NCI-H187 (cell line): ENCODE results near the gene EPB41L1.

Experiments used
- DNase-seq, 2 experiments: peaks; one replicate each; lab custom pipeline; 2025; lab: John Stamatoyannopoulos, UW

EPB41L1 gene

DNA sequence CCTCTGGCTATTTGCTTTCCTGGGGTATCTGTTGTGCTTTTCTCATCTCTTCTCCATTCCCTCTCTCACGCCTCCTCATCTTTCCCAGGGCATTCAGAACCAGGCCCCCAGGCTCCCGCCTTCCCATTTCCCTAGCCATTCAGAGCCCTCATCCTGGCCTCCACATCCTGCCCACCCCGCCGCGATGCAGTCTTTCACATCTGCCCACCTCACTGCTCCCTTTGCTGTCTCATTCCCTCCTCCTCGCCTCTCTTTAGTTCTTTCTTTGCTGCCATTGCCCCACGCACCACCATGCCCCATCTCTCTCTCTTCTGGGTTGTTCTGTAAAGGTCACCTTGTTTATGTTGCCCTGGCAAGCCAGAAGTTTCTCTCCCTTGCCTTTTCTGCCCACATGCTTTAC is 71.1 kb downstream of the EPB41L1 start:
- DNase-seq = no peak

DNA sequence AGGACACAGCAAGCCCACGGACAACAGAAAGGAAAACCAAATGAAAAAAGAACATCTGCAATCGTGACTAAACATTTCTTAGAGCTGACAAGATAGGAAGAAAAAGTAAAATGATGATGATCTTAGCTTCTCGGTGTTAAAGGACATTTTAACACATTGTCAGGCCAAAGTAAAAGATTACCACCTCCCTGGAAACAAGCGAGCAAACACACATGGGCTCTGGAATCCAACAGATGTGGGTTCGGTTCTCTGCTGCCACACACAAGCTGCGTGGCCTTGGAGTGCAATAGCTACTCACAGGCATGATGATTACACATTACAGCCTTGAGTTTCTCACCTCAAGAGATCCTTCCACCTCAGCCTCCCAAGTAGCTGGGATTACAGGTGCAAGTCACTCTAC is 74.2 kb downstream of the EPB41L1 start:
- DNase-seq = no peak

DNA sequence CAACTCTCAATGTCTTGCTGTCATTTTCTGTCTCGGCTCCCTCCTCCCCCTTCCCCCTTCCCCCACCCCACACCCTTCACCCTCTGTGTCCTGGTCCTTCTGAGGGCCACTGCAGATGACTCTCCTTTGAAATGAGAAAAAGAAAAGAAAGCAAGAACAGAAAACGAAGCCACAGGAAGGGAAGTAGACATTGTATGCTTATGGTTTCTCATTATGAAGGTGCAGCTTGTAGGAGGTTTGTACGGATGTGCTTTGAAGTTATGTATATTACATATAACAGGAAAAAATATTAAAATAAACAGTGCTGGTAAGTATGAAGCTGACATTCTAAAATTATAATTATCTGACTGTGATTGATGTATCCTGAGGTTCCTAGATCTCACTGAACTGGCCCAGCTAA is 75.5 kb downstream of the EPB41L1 start:
- no peak for DNase-seq

DNA sequence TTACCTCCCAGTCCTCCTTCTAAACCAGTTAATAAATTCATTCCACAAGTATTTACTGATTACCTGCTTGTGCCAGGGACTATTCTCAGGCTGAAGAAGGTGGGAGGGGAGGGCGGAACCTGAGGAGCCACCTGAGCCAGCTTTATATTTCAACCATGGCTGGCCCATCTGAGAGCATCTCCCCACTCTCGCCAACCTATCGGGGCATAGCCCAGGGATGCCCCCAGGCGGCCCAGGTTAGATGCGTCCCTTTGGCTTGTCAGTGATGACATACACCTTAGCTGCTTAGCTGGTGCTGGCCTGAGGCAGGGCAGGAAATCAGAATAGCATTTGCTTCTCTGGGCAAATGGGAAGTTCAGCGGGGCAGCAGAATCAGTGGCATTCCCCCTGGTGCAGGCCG is 76.8 kb downstream of the EPB41L1 start:
- DNase-seq = no peak

DNA sequence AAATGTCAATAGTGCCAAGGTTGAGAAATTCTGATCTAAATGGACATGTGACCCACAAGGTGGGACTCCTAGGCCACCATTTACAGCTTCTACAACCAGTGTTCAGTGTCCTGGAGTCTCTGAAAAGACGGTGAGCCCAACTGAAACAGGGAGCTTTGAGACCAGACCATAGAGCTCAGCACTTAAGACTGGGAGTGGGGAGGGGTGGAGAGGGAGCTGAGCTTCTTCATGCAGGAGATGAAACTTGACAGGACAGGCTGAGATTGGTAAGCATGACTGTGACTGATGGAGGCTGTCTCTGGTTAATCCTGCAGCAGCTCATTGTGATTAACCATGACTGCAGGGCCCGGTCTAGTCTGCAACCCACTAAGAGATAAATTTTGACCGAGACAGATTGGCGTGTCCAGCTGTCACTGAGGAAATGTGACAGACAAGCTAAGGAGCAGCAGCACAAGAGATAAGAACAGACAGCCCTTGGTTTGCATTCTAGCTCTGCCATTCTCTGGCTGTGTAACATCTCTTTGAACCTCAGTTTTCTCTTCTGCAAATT is 80.3 kb downstream of the EPB41L1 start:
- DNase-seq = no peak

DNA sequence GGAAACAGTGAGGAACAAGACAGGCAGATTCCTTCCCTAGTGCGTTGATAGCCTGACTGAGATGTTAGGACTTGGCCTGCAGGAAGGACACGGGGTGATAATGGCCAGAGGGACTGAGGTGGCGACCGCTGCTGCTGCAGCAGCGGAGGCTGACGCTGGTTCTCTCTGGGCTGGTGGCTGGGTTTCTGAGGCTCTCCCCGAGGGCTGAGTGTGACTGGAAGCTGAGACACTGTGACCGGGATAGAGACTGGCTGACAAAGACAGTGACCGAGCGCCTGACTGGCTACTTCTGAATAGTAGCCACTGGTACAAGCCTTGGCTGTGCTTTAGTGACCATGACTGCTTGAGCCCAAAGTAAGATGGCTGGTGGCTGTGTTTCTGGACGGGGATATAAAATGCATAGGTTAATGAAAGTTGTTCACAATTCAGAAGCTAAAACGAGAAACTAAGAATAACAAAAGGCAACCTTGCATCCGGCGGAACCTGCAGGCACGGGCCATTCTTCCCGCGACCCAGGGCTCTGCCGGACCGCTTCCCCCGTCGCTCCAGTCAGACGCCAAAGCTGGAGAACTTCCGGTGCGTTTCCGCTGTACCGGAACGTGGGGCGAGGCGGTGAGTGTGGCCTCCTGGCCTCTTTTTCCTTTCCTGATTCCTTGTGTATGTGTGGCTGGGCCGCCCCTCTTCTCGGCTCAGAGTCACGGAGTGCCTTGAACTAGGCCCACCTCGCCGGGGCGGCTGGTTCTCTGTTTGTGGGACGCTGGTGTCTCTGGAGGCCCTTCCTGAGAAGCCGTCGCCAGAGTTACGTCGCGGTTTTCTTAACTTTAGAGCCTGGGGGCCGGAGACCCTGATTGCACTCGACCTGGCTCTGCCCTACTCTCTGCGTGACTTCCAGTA is 81.6 kb downstream of the EPB41L1 start, which contains the start of gene AAR2:
AAR2 (plus strand) TSS at position 587 of the 894 bp plus-strand sequence. CDS start 3,391 bp downstream, outside the sequence.
- peak; percentile 43 to 57 for DNase-seq

DNA sequence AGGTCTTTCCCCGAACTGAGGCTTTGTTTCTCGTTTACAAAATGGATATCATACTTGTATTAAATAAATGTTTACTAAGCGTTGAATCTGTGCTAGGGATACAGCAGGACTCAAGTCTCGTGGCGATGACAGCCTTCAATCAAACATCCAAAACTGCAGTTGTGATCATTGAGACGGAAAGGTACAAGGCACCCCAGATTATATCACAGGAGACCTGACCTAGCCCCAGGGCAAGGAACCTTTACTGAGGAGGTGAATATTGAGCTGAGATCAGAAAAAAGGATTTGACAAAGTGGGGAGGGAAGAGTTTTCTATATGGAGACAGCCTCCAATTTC is 82.2 kb downstream of the EPB41L1 start:
- DNase-seq = no peak

DNA sequence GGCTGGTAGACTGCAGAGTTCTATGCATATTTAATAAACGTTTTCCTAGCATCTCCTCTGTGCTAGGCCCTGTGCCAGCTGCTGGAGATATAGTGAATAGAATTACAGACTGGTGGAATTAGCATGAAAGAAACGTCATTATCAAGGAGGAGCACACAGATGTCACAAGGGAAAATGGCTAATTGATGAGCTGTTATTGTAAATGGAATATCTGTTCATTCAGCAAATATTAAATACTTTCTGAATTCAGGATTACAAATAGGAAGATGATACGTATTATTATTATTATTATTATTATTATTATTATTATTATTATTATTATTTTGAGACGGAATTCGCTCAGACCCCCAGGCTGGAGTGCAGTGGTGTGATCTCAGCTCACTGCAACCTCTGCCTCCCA is 82.9 kb downstream of the EPB41L1 start:
- DNase-seq = no peak

DNA sequence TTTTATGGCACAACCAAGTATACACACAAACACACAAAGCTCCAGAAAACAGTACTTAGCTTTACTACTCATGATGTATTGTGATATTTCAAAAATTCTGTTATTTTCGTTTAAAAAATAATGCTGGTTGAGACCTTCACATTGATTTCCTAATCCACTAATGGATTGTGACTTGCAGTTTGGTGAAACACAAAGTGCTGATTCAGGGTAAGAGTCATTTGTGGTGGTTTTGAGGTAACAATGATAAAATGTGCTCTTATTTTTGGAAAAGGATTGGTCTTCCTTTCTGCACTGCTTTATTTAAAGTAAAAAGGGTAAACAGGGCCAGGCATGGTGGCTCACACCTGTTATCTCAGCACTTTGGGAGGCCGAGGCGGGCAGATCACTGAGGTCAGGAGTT is 83.6 kb downstream of the EPB41L1 start:
- DNase-seq = no peak

DNA sequence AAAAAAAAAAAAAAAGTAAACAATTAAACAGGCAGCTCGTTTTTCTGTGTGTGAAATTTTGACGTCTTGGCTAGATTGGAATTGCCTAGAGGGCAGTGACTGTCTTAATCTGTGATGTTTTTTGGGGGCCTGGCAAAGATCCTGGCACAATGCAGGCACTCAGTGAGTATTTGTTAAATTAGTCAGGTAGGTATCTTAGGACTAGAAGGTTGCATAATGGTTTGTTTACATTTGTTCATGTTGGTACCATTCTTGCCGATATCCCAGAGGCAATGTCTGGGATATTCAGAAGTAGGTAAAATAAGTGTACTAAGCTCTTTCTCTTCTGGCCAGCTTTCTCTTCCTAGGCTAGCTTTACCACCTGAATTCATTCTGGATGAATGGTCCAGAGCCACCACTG is 84.2 kb downstream of the EPB41L1 start:
- DNase-seq = no peak

DNA sequence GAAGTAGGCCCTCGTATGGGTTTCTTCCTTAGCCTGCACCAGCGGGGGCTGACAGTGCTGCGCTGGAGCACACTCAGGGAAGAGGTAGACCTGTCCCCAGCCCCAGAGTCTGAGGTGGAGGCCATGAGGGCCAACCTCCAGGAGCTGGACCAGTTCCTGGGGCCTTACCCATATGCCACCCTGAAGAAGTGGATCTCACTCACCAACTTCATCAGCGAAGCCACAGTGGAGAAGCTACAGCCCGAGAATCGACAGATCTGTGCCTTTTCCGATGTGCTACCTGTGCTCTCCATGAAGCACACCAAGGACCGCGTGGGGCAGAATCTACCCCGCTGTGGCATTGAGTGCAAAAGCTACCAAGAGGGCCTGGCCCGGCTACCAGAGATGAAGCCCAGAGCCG is 85.5 kb downstream of the EPB41L1 start:
- DNase-seq = no peak

DNA sequence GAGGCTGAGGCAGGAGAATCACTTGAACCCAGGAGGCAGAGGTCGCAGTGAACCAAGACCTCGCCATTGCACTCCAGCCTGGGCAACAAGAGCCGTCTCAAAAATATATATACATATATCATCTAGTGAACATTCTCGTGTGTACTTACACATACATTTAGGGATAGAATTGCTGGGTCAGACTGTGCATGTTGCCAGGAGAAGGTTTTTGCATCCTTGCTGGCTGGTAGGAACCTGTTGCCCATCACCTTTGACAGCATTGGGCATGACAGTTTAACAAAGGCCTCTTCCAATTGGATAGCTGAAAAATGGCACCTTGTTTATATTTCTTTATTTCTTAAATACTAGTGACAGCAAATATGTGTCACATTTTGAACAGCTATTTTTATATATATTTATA is 87.1 kb downstream of the EPB41L1 start:
- DNase-seq = no peak

DNA sequence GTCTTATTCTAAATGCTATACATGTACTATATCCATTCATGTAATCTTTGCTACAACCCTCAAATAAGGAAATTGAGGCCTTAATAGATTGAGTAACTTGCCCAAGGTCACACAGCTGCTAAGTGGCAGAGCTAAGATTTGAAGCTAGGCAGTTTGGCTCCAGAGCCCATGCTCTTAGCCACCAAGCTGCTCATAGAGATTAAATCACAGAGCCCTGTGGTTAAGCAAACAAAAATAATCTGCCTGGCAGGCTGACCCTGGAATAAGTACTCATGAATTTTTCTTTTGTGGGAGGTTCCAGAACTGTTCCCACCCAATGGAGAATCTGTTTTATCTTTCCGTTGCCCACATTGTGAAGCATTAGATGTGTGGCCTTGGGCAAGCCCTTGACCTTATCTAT is 89.2 kb downstream of the EPB41L1 start:
- no peak for DNase-seq

DNA sequence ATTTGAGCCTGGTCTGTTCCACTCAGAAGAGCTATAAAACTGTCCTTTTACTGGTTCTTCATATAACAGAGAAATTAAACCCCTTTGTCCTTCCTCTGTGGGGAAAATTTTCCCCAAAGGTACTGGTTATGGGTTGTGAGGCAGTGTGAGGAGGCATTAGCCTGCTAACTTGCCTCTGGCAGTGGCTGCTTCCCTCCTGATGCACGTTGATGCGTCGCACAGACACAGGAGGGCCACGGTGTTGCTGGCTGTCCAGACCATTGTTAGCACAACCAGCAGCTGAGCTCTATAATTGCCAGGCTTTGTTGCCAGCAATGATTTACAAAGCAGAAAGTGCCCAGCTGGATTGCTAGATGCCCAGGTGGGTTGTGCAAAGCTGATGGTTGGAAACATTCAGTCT is 91.9 kb downstream of the EPB41L1 start:
- no peak for DNase-seq

DNA sequence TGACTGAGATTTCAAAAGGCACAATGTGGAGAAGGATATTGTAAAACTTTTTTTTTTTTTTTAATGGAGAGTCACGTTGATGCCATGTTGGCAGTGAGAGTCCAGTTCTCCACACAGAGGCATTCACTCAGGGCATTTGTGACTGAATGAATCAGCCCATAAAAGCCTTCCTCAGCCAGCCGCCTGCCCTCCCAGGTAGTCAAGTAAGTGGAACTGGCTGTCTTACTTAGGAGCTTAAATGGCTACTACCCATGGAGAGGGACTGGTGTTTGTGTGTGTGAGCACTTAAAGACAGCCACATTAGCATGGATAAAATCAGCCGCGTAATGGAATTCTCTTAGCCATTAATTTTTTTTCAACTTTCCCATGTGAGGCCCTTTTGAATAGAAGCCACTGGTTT is 94.3 kb downstream of the EPB41L1 start:
- no peak for DNase-seq

DNA sequence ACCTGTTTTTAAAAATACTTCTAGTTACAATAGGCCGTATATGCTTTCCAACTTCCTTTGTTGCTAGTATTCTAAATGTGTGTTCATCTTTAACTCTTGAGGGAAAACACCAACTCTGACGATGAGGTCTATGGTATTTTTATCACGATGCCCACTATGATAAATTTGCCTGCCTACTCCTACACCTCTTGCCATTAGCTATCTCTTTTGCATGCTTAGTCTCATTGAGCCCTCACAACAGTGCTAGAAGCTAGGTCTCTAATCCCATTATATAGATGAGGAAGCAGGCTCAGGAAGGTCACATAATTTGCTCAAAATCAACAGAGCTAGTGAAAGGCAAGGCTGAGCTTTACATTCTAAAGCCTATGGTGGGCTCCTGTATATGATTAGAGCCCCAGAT is 94.9 kb downstream of the EPB41L1 start:
- DNase-seq = no peak

DNA sequence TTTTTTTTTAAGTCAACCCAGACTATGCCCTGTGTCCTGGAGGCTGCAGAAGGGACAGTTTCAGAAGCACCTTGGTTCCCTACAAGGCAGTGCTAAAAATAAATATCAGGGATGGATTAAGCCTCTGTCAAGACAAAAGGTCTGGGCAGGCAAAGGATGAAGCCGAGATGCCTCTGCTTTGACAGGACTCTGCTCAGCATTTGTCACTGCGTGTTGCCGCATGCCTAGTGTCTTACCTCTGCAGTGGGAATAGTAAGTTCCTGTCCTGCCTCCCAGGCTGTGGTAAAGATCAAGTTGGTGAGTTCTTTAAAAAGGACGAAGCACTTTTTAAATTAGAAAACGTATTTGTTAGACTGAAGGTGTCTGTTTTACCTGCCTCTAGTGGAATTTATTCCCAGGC is 96.9 kb downstream of the EPB41L1 start:
- no peak for DNase-seq

DNA sequence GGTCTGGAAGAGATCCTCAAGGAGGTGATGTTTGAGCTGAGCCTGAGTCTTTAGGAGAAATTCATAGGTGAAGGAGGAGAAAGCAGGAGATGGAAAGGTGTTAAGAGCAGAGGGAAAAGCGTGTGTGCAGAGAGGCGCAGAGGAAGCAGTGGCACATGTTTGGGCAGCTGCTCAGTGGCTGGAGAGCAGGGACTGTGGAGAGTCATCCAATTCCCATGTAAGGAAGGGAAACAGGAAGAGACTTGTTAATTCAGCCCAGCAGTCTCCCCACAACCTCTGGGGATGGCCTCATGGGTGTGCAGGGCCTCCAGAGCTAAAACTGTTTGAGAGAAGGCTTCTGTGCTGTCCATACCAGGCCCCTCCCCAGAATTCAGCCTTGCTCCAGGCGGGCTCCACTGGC is 98.0 kb downstream of the EPB41L1 start:
- no peak for DNase-seq

DNA sequence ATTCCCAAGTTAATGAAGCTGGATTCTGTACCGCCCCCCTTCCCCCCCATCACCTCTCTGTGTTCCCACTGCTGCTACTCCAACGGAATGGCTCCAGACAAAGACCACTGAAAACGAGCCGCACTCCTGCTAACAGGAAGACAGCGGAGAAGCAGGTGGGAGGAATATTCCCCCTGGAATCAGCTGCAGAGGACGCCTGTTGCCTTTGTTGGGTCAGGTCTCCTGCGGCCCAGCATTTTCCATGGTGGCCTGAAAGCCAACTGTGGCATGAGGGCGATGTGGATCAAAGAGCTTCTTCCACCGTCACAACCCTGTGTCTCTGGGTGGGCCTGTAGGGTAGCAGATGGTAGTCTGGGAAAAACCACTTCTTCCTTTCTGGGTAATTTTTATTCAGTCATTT is 98.5 kb downstream of the EPB41L1 start:
- no peak for DNase-seq

DNA sequence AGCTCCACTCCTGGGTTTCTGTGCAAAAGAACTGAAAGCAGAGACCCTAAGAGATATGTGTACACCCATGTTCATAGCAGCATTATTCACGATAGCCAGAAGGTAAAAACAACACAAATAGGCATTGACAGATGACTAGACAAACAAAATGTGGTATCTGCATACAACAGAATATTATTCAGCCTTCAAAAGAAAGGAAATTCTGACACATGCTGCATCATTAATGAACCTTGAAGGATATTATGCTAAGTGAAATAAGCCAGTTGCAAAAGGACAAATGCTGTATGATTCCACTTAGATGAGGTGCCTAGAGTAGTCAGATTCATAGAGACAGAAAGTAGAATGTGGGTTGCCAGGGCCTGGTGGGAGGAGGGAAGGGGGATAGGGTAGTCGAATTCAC is 99.5 kb downstream of the EPB41L1 start:
- DNase-seq = no peak

DNA sequence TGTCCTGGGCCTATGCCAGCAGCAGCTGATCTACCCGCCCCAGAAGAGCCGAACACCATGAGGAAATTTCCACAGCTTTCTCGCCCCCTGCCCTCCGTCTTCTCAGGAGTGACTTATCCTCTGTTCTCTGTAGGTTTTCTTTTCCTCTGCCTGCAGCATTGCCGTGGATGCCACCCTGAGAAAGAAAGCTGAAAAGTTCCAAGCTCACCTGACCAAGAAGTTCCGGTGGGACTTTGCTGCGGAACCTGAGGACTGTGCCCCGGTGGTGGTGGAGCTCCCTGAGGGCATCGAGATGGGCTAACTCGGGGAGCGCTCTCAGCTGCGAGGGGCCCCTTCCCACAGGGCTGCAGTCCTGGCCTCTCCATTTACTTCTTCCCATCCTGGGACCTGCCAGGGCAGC is 100.9 kb downstream of the EPB41L1 start:
- no peak for DNase-seq

DNA sequence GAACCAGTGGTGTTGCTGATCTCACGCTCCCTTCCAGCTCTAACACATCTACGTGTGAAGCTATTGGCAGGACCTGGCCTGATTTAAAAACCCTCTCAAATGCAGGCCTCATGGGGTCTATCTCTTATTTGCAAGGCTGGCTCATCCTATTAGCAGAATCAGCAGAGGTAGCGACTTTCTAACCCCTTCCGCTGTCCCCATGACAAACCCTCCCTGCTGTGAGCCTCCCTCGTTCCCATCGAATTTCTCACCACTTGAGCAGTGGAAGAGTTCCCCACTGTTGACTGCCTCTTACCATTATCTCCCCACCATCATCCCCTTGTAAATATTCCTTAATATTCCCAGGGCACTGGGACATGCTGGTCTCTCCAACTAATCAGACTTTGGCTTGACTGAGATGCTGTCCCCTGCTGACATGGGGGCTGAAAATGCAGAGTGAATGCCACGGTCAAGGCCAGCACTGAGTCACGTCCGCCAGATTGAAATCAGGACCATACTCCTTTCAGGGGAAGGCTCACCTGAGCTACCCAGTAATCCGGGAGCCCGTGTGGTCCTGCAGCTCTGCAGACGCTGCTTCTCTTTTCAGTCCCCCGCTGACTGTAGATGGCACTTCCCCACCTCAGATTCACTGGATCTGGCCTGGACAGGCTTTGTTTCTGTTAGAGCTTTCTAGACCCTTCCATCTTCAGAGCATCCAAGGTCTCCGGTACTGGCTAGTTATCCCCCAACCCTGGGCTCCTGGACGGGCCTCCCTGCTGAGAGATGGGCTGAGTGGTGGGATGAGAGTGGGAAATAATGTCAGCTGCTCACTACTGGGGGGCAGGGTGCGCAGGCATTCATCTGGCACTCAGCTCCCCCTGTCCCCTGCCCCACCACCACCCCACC is 104.9 kb downstream of the EPB41L1 start:
- DNase-seq = no peak

DNA sequence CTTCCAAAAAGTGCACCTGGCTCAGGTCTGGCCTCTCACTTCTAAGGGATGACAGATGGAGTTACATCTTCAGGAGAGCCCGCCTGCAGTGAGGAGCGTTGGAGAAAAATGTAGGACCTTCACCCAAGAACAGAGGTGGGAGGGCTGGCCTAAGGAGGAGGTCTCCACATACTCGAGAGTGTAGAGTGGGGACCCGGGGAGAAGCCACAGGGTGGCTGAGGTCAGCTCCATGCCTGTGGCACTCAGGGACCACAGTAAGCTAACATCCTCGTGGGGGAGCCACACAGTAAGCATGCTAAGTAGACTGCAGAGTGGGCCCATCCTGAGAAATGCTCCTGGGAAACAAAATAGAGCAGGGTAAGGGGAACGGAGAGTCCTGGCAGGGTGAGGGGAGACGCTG is 105.8 kb downstream of the EPB41L1 start:
- DNase-seq = no peak
